HG03066 (cell line): Measurements from ENCODE around the gene SWI5.

Experiments used
- ATAC-seq: cut with Tn5 transposase; IDR thresholded peaks from one replicate; pipeline ENCODE4 v1.9.1; 2021; ENCODE audit warnings: low read depth; ENCODE audit not compliant: unreplicated experiment

SWI5 gene

GRCh38 chr9:128250839-128251731, 25.0 kb upstream of the SWI5 start:
- ATAC-seq, result no peak

DNA sequence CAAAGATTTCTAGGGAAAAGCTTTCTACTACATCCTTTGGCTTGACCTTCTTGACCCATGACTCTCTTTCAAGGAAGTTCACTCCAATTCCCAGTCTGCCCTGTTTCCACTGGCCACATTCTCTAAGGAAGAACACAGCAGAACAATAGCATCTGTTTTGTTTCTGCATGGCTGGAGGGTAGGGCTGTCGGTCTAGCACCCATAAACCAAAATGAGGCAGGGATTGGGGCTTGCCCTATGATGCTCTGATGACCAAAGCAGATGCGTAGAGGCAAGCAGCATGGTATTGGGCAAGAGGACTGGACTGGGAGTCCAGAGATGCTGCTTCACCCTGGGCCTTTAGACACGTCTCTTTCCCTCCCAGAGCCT, 24.4 kb upstream of the SWI5 start:
- ATAC-seq, result no peak

DNA sequence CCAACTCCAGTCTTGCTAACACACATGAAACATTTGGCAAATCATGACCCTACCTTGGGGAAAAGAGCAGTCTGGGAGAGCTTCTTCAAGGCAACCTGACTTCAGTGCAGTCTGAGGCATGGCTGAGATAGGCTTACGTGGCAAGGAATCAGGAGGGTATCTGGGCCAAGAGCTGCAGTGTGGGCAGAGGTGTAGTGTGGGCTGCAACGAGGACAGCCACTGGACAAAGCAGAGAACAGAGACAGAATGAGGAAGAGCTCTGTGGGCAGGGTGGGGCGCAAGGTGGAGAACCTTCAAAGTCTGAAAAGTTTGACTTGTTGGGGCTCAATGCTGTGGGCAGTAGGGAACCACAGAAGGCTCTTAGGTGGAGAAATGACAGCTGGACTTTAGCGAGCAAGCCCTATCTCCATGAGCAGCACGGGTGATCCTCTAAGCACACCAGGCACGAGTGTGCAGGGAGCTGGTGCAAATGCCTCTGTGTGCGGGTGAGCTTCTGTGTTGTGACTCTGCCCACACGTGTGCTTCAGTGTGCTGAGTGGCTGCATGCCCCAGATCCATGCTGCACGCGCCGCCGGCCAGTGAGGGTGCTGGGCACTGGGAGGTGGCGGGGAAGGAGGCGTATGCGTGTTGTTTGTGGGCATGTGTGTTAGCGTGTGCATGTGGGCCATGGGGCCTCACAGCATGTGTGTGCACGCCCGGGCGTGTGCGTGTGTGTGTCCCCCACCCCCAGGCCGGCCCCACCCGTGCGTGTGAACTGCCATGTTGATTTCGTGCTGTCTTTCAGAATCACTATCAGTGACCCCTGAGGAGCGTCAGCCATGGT, 23.5 kb upstream of the SWI5 start:
- ATAC-seq, result no peak

DNA sequence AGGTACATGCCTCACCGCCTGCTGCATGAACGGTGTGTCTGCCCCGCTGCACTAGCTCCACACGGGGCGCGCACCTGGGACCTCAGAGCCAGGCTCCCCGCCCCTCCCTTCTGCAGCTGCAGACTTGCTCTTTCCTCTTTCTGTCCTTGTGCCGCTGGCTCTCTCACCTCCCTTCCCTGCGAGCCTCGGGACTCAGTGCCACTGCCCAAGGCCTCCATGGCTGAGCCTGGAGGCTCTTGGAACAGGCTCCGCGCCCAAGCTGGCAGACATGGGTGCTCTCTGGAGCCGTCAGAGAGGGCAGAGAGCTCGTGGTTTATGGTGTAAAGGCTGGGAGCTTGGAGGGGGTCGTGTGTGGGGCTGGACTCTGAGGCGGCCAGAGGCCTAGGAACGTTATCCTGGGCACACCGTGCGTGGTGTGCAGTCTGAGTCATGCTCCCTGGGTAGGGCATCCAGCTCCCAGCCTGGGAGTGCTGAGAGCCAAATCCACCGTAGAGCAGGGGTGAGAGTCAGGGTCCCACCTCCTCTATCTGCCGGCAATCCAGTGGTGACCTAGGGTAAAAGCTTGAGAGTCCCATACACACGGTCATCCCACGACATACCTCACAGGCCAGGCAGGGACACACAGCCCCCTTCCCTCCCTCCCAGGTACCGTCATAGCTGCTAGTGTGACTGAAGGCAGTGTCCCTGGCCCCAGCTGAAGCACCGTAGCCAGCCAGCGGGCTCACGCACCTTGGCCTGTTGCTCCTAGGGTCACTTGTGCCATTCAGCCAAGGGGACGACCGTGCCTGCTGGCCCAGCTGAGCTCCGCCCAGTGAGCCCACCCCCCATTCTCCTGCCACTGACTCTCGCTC, 22.7 kb upstream of the SWI5 start:
- ATAC-seq, result no peak

DNA sequence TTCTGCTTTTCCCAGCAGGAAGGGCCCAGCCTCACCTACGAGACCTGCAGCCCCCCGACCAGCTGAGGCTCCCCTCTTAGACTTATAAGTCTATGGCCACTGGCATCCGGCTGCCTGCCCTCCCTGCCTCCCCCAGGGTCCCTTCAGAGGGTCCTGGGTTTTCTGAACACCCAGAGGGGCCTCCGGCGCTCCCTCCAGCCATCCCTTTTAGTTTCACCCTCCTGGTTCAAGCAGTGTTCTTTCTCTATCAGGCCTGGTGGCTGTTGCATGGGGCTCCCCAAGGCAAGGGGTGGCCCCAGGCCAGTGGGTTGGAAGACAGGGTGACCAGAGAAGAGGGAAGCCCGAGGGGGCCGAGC, 22.1 kb upstream of the SWI5 start:
- ATAC-seq, result no peak

GRCh38 chr9:128254362-128254761, 21.7 kb upstream of the SWI5 start:
- no peak for ATAC-seq

DNA sequence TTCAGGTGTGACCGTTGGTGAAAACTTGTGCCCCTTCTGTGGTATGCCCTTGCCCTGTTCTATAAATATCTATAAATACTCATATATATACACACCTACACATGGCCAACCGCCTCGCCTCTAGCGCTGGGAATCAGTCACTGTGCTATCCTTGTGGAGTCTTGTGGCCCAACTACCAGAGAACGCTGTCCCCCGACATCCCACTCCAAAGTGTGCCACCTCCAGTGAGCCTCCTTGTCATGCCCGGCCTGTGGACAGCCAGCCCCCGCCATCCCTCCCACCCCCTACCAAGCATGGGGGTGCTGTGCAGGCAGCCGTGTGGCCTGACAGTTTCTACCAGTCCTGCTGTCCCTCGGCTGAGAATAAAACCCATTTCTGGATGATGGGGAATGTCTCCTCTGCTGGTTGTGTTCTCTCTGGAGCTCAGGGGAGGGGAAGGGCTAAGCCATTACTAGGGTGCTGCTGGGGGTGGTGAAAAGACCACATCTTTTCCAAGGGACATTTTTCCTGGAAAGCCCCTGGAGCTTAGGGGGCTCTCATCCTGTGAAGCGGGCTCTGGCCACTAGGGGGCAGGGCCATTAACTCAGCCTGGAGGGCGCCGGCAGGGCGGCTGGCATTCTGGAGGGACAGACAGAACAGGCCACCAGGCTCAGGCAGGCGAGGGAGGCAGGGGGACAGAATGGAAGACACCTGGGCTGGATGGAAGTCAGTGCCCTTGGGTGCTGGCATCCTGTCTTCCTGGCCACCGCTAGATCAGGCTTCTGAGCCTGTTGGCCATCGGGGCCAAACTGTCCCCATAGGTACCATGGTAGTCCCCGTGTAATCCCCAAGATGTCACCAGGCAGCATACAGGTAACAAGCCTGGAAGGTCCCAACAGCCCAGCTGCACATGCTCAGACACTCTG, 21.0 kb upstream of the SWI5 start:
- no peak for ATAC-seq

GRCh38 chr9:128257086-128257825, 18.8 kb upstream of the SWI5 start:
- ATAC-seq, result no peak

- no peak for ATAC-seq
Observed at GRCh38 chr9:128257907-128258306, 18.2 kb upstream of the SWI5 start.

- ATAC-seq, result no peak
Observed at GRCh38 chr9:128258326-128258725, 17.8 kb upstream of the SWI5 start.

GRCh38 chr9:128259156-128259555, 16.9 kb upstream of the SWI5 start:
- no peak for ATAC-seq

GRCh38 chr9:128260340-128260739, 15.7 kb upstream of the SWI5 start:
- no peak for ATAC-seq

DNA sequence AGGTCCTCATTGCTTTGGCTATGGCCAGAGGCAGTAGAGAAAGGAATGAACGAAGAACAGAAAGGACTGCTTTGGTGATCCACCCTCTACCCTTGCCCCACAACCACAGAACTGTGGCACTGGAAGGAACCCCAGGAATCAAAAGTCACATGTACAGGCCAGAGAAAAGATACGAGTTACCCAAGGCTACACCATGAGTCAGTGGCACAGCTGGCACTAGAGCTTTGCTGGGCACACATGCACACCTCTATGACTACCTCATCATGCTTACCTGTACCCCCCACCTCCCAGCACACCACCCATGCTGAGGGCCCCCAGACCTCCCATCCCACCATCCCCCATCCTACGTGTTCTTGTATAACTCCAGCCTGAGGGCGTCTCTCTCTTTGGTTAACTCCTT, 13.4 kb upstream of the SWI5 start:
- ATAC-seq, result no peak

DNA sequence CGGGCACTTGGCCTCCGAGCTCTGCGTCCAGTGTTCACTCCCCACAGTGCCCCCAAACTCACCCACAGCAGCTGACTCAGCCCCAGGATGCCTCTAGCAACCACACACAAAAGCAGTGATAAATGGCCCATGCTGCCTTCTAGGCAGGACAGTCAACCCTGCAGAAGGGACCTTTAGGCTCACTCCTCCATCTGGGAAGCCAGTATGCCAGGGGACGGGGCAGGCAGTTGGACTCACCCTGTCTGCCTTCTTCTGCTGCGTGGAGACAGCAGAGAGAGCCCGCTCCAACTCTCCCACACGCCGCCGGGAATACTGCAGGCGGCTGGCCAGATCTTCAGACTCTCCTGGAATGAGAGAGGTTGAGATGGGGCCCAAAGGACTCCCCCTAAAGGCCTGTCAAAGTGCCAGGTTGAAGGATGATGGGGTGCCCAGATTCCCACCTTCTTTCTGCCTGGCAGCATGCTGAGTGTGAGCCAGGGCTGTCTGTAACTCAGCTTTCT, 10.7 kb upstream of the SWI5 start:
- no peak for ATAC-seq

DNA sequence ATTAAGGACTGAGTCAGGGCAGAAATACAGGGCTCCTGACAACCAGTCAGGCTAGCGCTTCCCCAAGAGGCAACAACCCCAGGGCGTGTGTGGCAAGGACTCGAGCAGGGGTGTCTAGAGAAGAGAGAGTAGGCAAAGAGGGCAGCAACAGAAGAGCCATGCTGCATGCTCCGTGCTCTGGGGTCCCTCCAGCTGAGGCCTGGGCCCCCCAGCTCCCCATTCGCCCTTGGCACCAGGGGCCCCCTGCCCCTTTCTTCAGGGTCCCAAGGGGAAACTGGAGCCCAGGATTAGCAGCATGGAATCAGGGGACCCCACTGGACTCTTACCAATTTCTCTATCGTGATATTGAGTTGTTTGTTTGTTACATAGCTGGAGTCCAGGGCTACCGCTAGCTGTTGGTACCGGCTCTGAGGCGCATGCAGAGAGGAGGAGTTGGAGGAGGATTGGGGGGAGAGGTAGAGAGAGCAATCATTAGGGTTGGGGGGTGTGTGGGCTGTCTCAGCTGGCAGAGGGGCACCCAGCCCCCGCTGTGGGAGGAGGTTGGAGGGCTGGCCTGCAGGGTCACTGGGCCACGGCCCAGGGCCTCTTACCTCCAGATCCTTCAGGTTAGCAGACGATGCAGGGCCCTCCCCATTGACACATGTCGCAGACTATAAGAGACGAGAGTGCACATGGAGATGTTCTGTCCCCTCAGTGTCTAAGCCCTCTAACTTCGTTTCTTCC, 9.0 kb upstream of the SWI5 start:
- no peak for ATAC-seq

- ATAC-seq, result no peak
Observed at GRCh38 chr9:128271112-128271511, 5.0 kb upstream of the SWI5 start.

GRCh38 chr9:128271512-128271911, 4.6 kb upstream of the SWI5 start:
- no peak for ATAC-seq

DNA sequence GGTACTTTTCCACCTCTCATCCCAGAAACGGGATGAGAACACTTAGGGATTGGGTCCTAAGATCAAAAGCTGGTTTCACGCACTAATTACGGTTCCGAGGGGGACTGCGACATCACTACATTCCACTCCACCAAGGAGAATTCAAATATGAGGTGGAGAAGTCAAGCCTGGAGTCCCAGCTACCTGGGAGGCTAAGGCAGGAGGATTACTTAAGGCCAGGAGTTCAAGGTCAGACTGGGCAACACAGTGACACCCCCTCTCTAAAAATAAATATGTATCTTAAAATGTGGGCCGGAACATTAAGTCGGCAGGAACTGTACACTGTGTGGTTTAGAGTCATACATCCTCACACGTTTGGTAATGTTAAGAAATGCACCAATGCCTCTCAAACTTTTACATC, 1.8 kb upstream of the SWI5 start:
- ATAC-seq, result no peak
